ENCODE data around the gene LRRFIP2. TPM values are rescaled to one million over a fixed set of nuclear protein-coding genes. Genes with fewer than 3 reads are reported as not detected.

The LRRFIP2 gene
- total and polyA plus RNA-seq, 2 experiments from 2014 or later: 29.0 to 48.8 TPM

DNA sequence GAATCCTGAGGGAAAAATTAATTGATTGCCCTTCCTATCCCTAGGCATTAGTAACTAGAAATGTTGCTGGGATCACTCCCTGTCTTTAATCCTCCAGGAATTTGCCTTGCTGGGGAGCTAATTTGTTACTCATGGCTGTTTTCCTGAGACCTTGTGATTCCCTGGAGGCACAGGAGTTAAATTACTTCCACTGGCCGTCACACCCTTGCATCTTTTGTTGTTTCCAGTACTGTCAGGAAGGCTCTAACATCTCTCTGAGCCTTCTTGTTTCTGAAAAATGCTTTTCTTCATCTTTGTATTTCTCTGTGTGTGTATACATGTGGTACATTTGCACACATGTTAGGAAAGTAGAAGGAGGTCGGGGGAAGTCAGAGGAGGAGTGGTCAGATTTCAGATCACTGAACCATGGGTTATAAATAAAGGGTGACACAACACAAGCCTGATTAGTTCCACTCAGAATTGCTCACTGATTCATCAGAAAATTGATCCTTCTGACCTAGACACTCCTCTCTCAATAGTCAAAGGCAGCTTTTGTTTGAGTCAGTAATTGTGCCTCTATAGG, 23.5 kb upstream of the LRRFIP2 start:
- Histone ChIP-seq H2AFZ (no peak overlapping the region), H3K36me3 (replicated peaks; ENCODE audit: insufficient read depth, low read depth) (no peaks in the 10 kb centered on the region), H3K27ac (peak overlapping the region; percentile 57), H3K79me2 (no peaks in the 10 kb centered on the region), H3K4me2 (no peak overlapping the region), H3K9me3 (ENCODE audit: low read depth) (no peaks in the 10 kb centered on the region), H3K27me3 (no peaks in the 10 kb centered on the region), H3K4me1 (ENCODE audit: insufficient read depth) (no peaks in the 10 kb centered on the region), H4K20me1 (ENCODE audit: insufficient read depth, poor library complexity, severe bottlenecking) (no peaks in the 10 kb centered on the region), H3K9me2 (replicated peaks; ENCODE audit: insufficient read depth) (no peaks in the 10 kb centered on the region), H3K4me3 (no peak overlapping the region)
- 35% methylated on average over 2 of the region's 2 CpGs for WGBS (ENCODE audit: low lambda C conversion rate, missing lambda C conversion rate)
- no peak for TF ChIP-seq EZH2phosphoT487 (IDR thresholded peaks at IDR 0.05; ENCODE audit: low read depth, severe bottlenecking, unreplicated experiment)
- TF ChIP-seq, protein P1, sequence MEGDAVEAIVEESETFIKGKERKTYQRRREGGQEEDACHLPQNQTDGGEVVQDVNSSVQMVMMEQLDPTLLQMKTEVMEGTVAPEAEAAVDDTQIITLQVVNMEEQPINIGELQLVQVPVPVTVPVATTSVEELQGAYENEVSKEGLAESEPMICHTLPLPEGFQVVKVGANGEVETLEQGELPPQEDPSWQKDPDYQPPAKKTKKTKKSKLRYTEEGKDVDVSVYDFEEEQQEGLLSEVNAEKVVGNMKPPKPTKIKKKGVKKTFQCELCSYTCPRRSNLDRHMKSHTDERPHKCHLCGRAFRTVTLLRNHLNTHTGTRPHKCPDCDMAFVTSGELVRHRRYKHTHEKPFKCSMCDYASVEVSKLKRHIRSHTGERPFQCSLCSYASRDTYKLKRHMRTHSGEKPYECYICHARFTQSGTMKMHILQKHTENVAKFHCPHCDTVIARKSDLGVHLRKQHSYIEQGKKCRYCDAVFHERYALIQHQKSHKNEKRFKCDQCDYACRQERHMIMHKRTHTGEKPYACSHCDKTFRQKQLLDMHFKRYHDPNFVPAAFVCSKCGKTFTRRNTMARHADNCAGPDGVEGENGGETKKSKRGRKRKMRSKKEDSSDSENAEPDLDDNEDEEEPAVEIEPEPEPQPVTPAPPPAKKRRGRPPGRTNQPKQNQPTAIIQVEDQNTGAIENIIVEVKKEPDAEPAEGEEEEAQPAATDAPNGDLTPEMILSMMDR (IDR thresholded peaks at IDR 0.05; ENCODE audit: poor library complexity): no peak
- TF ChIP-seq EZH2 (IDR thresholded peaks at IDR 0.05; ENCODE audit: borderline replicate concordance): no peak
- no peak for DNase-seq (ENCODE audit: low spot score)

DNA sequence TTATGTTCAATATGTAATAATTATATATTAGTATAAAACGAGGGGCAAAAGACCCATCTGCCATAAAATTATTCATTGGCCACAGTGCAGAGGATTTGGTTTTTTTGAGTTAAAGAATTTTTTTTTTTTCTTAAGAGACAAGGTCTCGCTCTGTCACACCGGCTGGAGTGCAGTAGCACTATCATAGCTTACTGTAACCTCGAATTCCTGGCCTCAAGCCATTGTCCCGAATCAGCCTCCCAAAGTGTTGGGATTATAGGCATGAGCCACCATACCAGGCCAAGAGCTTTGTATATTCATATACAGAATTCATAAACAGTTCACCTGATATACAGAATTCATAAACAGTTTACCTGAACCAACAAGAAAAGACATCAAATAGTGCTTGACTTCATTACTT, 20.2 kb upstream of the LRRFIP2 start:
- Histone ChIP-seq H3K4me2 (no peak overlapping the region), H3K79me2 (no peaks in the 10 kb centered on the region), H3K36me3 (replicated peaks; ENCODE audit: insufficient read depth, low read depth) (no peaks in the 10 kb centered on the region), H3K27ac (no peak overlapping the region), H3K9me3 (ENCODE audit: low read depth) (no peaks in the 10 kb centered on the region), H3K4me3 (no peak overlapping the region), H2AFZ (no peak overlapping the region), H3K27me3 (no peaks in the 10 kb centered on the region), H3K9me2 (replicated peaks; ENCODE audit: insufficient read depth) (no peaks in the 10 kb centered on the region), H4K20me1 (ENCODE audit: insufficient read depth, poor library complexity, severe bottlenecking) (no peaks in the 10 kb centered on the region), H3K4me1 (ENCODE audit: insufficient read depth) (no peaks in the 10 kb centered on the region)
- no peak for TF ChIP-seq EZH2 (IDR thresholded peaks at IDR 0.05; ENCODE audit: borderline replicate concordance)
- TF ChIP-seq, protein P1 (IDR thresholded peaks at IDR 0.05; ENCODE audit: poor library complexity): no peak
- no peak for TF ChIP-seq EZH2phosphoT487 (IDR thresholded peaks at IDR 0.05; ENCODE audit: low read depth, severe bottlenecking, unreplicated experiment)
- no peak for DNase-seq (ENCODE audit: low spot score)
- WGBS (ENCODE audit: low lambda C conversion rate, missing lambda C conversion rate): 94% methylated on average over 5 of the region's 5 CpGs

DNA sequence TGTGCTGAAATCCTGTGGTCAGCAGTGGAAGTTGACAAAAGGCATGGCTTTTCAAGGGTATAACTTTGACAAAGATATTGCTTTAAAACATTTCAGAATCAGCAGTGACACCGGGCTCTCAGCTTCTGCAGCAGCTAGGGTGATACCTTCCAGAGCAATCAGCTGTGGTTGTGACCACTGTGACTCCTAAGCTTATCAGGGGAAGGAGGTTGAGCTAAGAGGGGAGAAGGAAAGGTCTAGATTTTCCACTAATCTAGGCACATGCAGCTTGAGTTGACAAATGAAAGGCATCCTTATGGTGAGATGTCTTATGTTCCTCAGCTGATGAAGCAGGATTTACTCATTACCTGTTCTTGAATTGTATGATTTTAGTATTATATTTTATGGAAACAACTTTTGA, 16.3 kb upstream of the LRRFIP2 start:
- TF ChIP-seq EZH2phosphoT487 (IDR thresholded peaks at IDR 0.05; ENCODE audit: low read depth, severe bottlenecking, unreplicated experiment) (no peak), EZH2 (IDR thresholded peaks at IDR 0.05; ENCODE audit: borderline replicate concordance) (no peak)
- TF ChIP-seq, protein P1 (IDR thresholded peaks at IDR 0.05; ENCODE audit: poor library complexity): no peak
- Histone ChIP-seq H4K20me1 (ENCODE audit: insufficient read depth, poor library complexity, severe bottlenecking) (no peaks in the 10 kb centered on the region), H3K79me2 (no peaks in the 10 kb centered on the region), H3K36me3 (replicated peaks; ENCODE audit: insufficient read depth, low read depth) (no peaks in the 10 kb centered on the region), H3K9me3 (ENCODE audit: low read depth) (no peaks in the 10 kb centered on the region), H3K4me3 (no peak overlapping the region), H3K9me2 (replicated peaks; ENCODE audit: insufficient read depth) (no peaks in the 10 kb centered on the region), H2AFZ (no peak overlapping the region), H3K27me3 (no peaks in the 10 kb centered on the region), H3K27ac (no peak overlapping the region), H3K4me2 (no peak overlapping the region), H3K4me1 (ENCODE audit: insufficient read depth) (no peaks in the 10 kb centered on the region)
- WGBS (ENCODE audit: low lambda C conversion rate, missing lambda C conversion rate): 86% methylated on average over 1 of the region's 1 CpG
- DNase-seq (ENCODE audit: low spot score): no peak
